Measurements from ENCODE around the gene NAMPT.

- no peak for TF ChIP-seq EP300 (IDR thresholded peaks at IDR 0.05)
- TF ChIP-seq CTCF (IDR thresholded peaks at IDR 0.05), result no peak
- TF ChIP-seq POLR2A (IDR thresholded peaks at IDR 0.05), result no peak
These were observed 68.8 kb downstream of the NAMPT start for GRCh38 chr7:106215868-106216516.

Measured in suprapubic skin (tissue), 3 donors.